GM12865 (cell line): Measurements from ENCODE around the gene DROSHA.

Source experiments
- DNase-seq: peaks from one replicate; pipeline ENCODE4 v3.0.0; 2010; ENCODE audit warnings: low read depth
- H3K4me3 ChIP-seq: 2 replicates; pipeline ENCODE4 v1.5.1; 2011; ENCODE audit warnings: mild to moderate bottlenecking, low read depth, low read length, control low read depth
- TF ChIP-seq, protein P1 (sequence below): IDR thresholded peaks from 2 replicates; pipeline ENCODE4 v1.5.1; 2011; ENCODE audit warnings: low read length, control low read depth, low read depth, inconsistent platforms; ENCODE audit not compliant: insufficient read depth; ENCODE audit errors: missing control alignments

DROSHA gene

DNA sequence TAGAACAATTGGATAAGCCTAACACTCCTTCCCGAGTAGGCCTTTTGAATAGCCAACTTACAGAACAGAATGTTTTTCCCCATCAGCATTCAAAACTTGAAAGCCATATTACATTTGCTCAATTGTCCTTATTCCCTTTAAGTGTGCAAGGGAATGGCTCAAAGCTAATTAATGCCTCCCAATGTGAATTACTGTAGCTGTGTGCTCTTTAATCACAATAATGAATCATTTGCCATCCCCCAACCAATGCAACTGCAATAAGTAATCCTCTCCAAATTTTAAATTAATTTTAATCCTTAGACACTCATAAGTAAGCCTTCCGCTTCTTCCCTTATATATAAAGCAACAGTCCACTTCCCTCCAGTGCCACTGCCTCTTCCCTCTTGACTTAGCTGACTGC is 115.9 kb downstream of the DROSHA start:
- H3K4me3 ChIP-seq = no peak overlapping the region
- TF ChIP-seq, protein P1, sequence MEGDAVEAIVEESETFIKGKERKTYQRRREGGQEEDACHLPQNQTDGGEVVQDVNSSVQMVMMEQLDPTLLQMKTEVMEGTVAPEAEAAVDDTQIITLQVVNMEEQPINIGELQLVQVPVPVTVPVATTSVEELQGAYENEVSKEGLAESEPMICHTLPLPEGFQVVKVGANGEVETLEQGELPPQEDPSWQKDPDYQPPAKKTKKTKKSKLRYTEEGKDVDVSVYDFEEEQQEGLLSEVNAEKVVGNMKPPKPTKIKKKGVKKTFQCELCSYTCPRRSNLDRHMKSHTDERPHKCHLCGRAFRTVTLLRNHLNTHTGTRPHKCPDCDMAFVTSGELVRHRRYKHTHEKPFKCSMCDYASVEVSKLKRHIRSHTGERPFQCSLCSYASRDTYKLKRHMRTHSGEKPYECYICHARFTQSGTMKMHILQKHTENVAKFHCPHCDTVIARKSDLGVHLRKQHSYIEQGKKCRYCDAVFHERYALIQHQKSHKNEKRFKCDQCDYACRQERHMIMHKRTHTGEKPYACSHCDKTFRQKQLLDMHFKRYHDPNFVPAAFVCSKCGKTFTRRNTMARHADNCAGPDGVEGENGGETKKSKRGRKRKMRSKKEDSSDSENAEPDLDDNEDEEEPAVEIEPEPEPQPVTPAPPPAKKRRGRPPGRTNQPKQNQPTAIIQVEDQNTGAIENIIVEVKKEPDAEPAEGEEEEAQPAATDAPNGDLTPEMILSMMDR = no peak
- DNase-seq = no peak

DNA sequence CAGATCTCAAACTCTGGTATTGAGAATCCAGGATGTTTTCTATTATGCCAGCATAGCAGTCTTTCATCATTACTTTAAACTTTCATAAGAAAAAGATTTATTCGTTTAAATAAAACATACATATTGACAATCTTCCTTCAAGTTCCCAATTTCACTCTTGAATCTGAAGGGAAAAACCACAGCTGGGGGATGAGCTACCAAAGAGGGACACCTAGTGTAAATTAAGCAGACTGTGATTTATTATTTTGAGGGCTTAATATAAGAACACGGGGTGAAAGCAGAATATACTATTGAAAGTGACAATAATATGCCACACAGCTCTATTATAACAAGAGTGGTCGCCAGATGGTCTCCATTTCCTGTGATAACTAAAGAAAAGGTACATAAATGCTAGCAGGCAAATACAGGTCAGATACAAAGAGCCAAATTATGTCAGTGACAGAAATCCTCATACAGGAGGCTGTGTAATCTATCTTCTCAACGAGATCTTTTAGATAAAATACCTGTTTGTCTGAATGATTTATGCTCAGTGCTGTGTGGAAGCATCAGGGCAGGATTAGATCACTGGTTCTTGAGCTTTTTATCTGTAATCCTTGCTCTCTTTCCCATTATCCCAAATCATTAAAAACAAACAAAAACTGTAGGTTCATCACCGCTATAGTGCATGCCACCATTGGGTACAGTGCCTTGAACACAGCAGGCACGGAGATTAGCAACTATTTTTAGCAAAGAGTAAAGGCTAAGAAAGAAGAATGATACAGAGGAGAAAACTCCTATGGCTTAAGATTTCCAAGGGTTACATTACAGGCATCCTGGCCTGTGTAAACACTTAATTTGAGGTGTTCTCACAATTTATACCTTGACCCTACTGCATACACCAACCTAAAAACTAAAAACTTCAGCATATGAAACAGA is 116.6 kb downstream of the DROSHA start:
- no peak for DNase-seq
- TF ChIP-seq, protein P1 = no peak
- no peak overlapping the region for H3K4me3 ChIP-seq

DNA sequence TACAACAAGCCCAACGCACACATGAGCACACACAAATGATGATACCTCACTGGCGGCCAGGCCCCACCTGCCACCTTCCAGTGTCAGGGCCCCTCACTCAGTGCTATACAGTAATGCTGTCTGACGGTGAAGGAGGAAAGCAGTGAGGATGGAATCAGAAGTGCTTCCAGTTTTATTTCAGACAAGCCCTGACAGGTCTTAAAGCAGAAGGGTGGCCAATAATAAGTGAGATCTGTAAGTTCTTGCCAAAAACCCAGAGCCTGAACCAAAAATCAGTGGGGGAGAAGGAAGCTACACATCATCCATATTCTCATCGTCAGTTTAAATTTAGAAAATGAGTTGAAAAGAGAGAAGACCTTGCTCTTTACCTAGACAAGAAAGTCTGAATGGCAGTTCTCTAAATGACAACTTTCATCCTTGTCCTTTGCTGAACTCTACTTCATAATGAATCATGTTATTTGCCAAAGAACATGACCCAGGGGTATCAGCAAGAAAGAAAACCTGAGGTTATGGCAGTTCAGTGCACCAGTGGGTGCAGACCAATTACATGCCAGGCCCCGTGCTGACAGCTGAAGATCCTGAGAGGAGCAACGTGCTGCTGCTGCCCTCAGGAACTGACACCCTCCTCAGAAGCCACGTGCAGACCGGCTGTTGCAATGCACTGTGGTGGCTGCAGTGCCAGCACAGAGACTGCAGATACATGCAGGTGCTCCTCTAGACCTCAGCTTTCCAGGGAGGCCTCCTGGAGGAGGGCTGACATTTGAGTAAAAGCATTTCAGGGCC is 118.7 kb downstream of the DROSHA start:
- TF ChIP-seq, protein P1 = no peak
- no peak overlapping the region for H3K4me3 ChIP-seq
- DNase-seq = no peak

DNA sequence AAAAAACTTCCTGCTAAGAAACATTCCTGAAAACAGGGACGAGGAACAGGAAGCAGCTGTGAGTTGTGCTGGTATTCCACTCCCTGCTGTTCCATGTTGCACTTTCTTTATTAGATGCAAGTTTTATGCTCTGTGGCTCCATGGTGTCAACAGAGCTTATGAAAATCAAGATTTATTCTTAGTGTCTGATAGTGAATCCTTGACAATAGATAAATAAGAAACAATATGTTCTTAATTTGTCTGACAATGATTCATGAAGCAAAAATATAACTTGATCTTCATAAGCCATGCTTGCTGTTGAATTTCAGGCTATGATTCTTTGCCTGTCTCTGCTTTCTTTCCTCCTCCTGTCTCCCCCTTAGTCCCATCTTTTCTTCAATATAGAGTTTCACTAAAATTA is 119.6 kb downstream of the DROSHA start:
- DNase-seq = no peak
- TF ChIP-seq, protein P1 = no peak
- no peak overlapping the region for H3K4me3 ChIP-seq

DNA sequence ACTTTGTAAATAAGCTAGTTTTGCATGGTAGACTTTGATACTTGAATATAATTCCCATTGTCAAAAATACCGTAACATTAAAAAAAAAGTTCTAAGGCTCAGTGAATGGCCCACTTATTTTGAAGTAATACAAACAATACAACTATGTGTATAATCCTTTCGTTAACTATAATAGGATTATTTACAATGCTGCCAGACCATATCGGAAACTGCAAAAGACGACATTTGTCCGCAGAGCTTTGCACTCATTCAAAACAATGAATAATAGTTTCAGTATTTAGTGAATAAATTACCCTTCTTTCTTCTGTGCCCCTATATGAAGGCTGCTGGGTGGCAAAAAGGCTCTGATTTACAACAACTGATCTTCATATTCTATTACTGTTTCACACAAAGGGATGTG is 121.8 kb downstream of the DROSHA start:
- DNase-seq = no peak
- TF ChIP-seq, protein P1 = no peak
- H3K4me3 ChIP-seq = no peak overlapping the region

DNA sequence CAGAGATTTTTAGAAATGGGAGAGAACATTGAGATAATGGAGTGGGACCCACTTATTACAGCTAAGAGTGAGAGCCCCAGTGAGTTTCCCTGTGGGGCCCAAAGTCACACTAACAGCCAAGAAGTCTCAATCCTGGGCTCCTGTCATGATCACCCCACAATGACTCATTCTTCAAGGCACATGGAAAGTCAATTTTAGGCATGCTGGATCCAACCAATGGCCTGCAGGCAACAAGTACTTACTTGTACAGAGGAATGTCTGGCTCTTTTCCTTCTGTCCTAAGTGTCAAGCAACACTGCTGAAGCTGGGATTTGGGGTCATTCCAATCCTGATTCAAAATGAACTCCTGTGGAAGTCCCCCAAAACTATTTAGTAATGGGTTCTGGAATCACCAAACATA is 123.1 kb downstream of the DROSHA start:
- H3K4me3 ChIP-seq = no peak overlapping the region
- TF ChIP-seq, protein P1 = no peak
- no peak for DNase-seq
